ENCODE results near the gene UVRAG.

UVRAG gene

GRCh38 chr11:76157891-76158290 lies 342.9 kb downstream of the UVRAG start:
- no peak for DNase-seq

GRCh38 chr11:76158394-76159302 lies 343.6 kb downstream of the UVRAG start:
- DNase-seq, result no peak

DNA sequence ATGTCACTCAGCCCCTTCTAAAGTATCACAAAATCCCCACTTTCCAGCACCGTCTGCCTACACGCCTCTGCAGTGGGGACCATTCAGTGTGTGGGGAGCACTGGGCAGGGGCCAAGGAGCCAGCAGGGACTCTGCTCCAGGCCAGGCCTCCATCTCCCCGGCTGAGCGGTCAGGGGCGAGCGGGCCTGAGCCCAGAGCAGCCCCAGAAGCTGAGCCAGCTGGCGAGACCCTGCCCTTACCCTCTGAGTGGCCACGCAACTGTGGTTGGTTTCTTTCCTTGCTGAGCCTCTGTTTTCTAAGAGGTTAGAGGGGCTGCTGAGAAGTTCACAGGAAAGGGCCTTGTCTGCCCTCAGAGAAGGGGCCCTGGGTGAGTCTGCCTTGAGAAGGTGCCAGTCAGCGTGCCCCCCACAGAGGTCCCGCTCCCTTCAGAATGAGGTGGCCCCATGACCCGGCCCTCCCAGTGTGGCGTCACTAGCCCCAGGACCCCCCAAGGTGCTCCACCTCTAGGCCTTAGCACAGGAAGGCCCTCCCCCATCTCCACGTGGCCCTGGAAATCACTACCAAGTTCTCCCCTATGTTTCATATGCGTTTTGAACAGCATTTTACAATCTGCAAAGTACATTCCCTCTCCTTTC lies 344.4 kb downstream of the UVRAG start:
- peak; percentile 20 for DNase-seq

- DNase-seq, result peak; percentile 94
These were observed 345.1 kb downstream of the UVRAG start for GRCh38 chr11:76159983-76160661.

- DNase-seq, result no peak
These were observed 345.8 kb downstream of the UVRAG start for GRCh38 chr11:76160856-76161255.

DNA sequence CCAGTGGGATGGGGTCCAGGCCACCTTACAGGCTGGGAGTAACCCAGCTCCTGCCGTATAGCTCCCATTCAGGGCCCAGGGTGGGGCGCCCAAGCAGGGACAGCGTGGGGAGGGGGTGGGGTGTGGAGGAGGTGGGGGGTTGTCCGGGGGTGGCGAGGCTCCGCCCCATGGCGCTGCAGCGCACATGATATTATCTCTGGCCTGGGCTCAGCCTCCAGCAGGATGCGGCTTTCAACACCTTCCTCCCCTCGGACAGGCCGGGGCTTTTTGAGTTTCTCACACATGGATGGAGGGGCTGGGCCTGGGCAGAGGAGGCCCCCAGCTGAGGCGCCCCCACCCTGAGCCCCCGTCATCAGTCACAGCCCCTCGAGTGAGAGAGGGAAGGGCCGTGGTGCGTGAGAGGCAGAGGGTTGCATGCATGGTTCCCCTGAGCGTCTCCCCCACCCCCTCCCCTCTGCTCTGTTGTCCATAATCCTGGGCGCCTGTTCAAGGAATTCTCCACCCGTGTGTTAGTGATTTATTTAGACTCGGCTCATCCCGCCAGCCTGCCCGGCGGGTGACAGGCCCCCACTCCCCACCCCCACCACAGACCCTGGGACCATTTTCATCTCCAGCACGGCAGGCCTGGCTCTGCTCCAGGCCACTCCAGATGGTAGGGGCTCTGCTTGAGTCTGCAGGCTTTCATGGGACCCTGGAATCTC lies 346.4 kb downstream of the UVRAG start:
- DNase-seq, result no peak

- peak; percentile 24 for DNase-seq
These were observed 347.6 kb downstream of the UVRAG start for GRCh38 chr11:76162336-76163288.

DNA sequence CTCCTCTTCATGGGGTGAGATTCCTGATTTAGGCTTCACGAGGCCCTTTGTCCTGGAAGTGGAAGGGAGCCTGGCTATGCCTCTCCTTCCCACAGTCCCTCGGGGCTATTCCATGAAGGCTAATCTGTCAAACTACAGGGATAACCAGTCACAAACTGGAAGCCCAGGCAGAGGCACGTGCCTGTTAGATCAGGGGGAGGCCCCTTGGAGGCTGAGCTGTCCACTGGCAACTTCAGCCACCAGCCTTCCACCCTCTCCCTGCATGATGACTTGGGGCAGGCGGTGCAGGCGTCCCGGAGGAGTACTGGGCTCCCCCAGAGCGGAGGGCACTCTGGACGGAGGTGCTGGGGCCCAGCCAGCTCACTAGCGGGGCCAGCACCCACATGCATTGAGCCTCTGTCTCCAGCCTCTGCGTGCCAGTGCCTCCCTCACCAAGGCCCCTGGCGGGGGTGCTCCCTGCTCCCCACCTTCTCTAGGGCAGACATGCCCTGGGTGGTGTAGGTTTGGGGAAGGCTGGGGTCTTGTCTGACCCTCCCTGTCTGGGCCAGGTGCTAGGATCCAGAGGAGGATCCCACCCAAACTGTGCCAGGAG lies 348.4 kb downstream of the UVRAG start:
- no peak for DNase-seq

GRCh38 chr11:76164081-76164480 lies 349.1 kb downstream of the UVRAG start:
- DNase-seq, result no peak

DNA sequence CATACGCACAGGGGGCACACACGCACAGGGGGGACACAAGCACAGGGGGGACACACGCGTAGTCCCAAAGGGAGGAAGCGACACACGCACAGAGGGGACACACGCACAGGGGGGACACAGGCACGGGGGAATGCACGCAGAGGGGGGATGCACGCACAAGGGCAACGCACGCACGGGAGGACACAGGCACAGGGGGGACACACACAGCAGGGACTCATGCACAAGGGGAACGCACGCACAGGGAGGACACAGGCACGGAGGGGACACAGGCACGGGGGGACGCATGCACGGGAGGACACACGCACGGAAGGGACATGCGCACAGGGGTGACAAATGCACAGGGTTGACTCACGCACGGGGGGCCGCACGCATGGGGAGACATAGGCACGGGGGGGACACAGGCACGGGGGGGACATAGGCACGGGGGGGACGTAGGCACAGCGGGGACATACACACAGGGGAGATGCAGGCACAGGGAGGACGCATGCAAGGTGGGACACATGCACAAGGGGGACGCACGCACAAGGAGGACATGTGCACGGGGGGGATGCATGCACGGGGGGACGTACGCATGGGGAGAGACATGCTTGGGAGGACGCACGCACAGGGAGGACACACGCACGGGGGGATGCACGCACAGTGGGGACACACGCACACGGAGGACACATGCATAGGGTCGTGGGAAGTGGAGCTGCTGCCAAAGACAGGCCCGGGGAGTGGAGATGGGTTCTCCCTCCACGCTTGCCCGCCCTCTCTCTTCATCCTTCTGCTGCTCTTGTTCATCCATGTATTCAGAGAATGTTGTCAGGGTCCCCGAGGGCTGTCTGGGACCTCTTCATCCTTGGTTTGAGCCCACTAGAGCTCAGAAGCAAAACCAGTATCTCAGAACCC lies 350.1 kb downstream of the UVRAG start:
- DNase-seq, result no peak

GRCh38 chr11:76166314-76166713 lies 351.3 kb downstream of the UVRAG start:
- DNase-seq, result no peak

GRCh38 chr11:76167590-76167989 lies 352.6 kb downstream of the UVRAG start:
- no peak for DNase-seq

GRCh38 chr11:76169473-76169896 lies 354.5 kb downstream of the UVRAG start:
- no peak for DNase-seq

GRCh38 chr11:76170468-76170867 lies 355.5 kb downstream of the UVRAG start:
- no peak for DNase-seq

GRCh38 chr11:76172583-76172982 lies 357.6 kb downstream of the UVRAG start:
- DNase-seq, result no peak

DNA sequence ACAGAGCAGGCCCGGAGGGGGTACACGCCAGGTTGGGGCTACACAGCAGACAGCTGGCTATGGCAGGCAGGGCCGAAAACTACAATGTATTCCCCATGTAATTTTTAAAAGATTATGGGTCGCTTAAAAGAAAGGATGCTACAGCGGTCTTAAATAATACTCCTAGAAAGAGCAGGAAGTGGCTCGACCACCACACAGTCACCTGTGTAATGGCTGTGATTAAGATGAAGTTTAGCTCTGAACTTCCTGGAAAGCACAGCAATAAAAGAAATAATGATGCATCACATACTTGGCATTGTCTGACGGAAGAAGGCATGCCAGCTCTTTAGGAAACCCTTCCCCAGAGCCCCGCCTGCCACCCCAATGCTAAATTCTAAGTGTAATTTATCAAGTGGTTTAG lies 358.7 kb downstream of the UVRAG start:
- DNase-seq, result no peak

GRCh38 chr11:76174330-76174729 lies 359.3 kb downstream of the UVRAG start:
- no peak for DNase-seq

GRCh38 chr11:76175783-76176182 lies 360.8 kb downstream of the UVRAG start:
- no peak for DNase-seq

DNA sequence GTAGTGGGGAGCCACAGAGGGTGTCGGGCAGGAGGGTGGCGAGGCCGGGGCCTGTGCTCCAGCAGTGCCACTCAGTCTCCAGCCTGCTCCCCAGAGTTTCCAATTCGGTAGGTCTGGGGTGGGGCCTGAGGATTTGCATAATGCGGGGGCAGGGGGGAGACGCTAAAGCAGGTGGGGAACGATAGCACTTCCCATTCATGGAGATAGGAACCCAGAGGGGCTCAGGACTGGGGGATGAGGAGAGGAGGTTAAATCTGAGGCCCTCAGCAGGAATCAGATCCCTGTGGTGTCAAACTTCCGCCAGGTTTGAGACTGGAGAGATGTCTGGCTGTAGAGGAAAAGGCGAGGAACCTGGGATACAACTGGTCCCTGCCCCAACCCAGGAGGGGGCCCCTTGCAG lies 361.5 kb downstream of the UVRAG start:
- no peak for DNase-seq

GRCh38 chr11:76177250-76177686 lies 362.3 kb downstream of the UVRAG start:
- DNase-seq, result no peak

Data from NCI-H146 (cell line).